ENCODE measurements around the gene NUCB1. TPM values are rescaled to one million over a fixed set of nuclear protein-coding genes. Genes with fewer than 3 reads are reported as not detected.

Gene NUCB1
- total and polyA plus RNA-seq, 10 donors = 67.6 to 321 (median 237) TPM

GRCh38 chr19:48910803-48911202 lies 10.7 kb downstream of the NUCB1 start:
- Histone ChIP-seq H3K27me3 (replicated peaks in 1 of 7) (no peaks in the 10 kb centered on the region), H3K36me3 (peaks cover 0 to 100% (median 88%) of the 10 kb centered on the region in 6 donors), H3K27ac (peak overlapping the region in 3 of 8 donors; percentile 6 to 79 (median 77)), H3K4me1 (peaks cover 0 to 36% (median 18%) of the 10 kb centered on the region in 6 donors), H3K4me3 (no peak overlapping the region), H3K9me3 (no peaks in the 10 kb centered on the region)
- DNase-seq = no peak
- intact Hi-C loops (cut with DNase I; ENCODE audit: low total_unique reads) = no loop called here
- no peak for TF ChIP-seq POLR2AphosphoS5 (IDR thresholded peaks at IDR 0.05)
- no peak for TF ChIP-seq CTCF (IDR thresholded peaks at IDR 0.05 in 8 of 11, conservative IDR thresholded peaks at IDR 0.05 in 3 of 11)
- no peak for TF ChIP-seq POLR2A (IDR thresholded peaks at IDR 0.05)
- WGBS, 5 donors = 87 to 100% (median 96%) methylated on average over 2 of the region's 2 CpGs

GRCh38 chr19:48913114-48913889 lies 13.2 kb downstream of the NUCB1 start:
- Histone ChIP-seq H3K27ac (no peak overlapping the region), H3K27me3 (replicated peaks in 1 of 7) (no peaks in the 10 kb centered on the region), H3K36me3 (peaks cover 2 to 100% (median 86%) of the 10 kb centered on the region in 6 donors), H3K4me3 (no peak overlapping the region), H3K9me3 (no peaks in the 10 kb centered on the region), H3K4me1 (peaks cover 0 to 20% (median 12%) of the 10 kb centered on the region in 6 donors)
- intact Hi-C loops (cut with DNase I; ENCODE audit: low total_unique reads) = no loop called here
- TF ChIP-seq POLR2AphosphoS5 (IDR thresholded peaks at IDR 0.05) = no peak
- TF ChIP-seq POLR2A (IDR thresholded peaks at IDR 0.05) = no peak
- no peak for TF ChIP-seq CTCF (IDR thresholded peaks at IDR 0.05 in 8 of 11, conservative IDR thresholded peaks at IDR 0.05 in 3 of 11)
- DNase-seq = no peak
- WGBS, 5 donors = 91 to 96% (median 94%) methylated on average over 9 of the region's 9 CpGs

GRCh38 chr19:48914181-48914580 lies 14.1 kb downstream of the NUCB1 start:
- no peak overlapping the region for H3K4me3 ChIP-seq
- no peak for DNase-seq
- WGBS, 5 donors = 91 to 98% (median 96%) methylated on average over 8 of the region's 8 CpGs
- intact Hi-C loops (cut with DNase I; ENCODE audit: low total_unique reads) = no loop called here
- peaks cover 0 to 16% (median 9%) of the 10 kb centered on the region in 6 donors for H3K4me1 ChIP-seq
- TF ChIP-seq POLR2A (IDR thresholded peaks at IDR 0.05) (no peak), POLR2AphosphoS5 (IDR thresholded peaks at IDR 0.05) (no peak), CTCF (IDR thresholded peaks at IDR 0.05 in 8 of 11, conservative IDR thresholded peaks at IDR 0.05 in 3 of 11) (no peak)
- H3K27ac ChIP-seq = no peak overlapping the region
- H3K27me3 ChIP-seq (replicated peaks in 1 of 7) = no peaks in the 10 kb centered on the region
- no peaks in the 10 kb centered on the region for H3K9me3 ChIP-seq
- peaks cover 2 to 100% (median 92%) of the 10 kb centered on the region in 6 donors for H3K36me3 ChIP-seq

- TF ChIP-seq POLR2AphosphoS5 (IDR thresholded peaks at IDR 0.05) (no peak), CTCF (IDR thresholded peaks at IDR 0.05 in 8 of 11, conservative IDR thresholded peaks at IDR 0.05 in 3 of 11) (no peak), POLR2A (IDR thresholded peaks at IDR 0.05) (no peak)
- intact Hi-C loops (cut with DNase I; ENCODE audit: low total_unique reads) = no loop called here
- no peaks in the 10 kb centered on the region for H3K27me3 ChIP-seq (replicated peaks in 1 of 7)
These were observed 15.6 kb downstream of the NUCB1 start for GRCh38 chr19:48915757-48916156.

More at GRCh38 chr19:48915757-48916156, 15.6 kb downstream of the NUCB1 start:
- no peak for DNase-seq
- 86 to 92% (median 88%) methylated on average over 8 of the region's 8 CpGs for WGBS, 5 donors
- H3K4me1 ChIP-seq = peaks cover 0 to 7% (median 0%) of the 10 kb centered on the region in 6 donors
- peaks cover 2 to 100% (median 89%) of the 10 kb centered on the region in 6 donors for H3K36me3 ChIP-seq
- no peak overlapping the region for H3K27ac ChIP-seq
- no peak overlapping the region for H3K4me3 ChIP-seq
- no peaks in the 10 kb centered on the region for H3K9me3 ChIP-seq

All from spleen (tissue), 11 donors.